NOMO-1 (cell line): ENCODE results near the gene VIT.
A peak's percentile ranks its signal among the peaks of the same experiment; 100 is the strongest.

Experiments
- DNase-seq, 2 experiments: peaks; one replicate each; lab custom pipeline; 2025; ENCODE audit not compliant: unreplicated experiment in 2 of 2; lab: John Stamatoyannopoulos, UW

The VIT gene

GRCh38 chr2:36750101-36750500, 53.6 kb downstream of the VIT start:
- no peak for DNase-seq

DNA sequence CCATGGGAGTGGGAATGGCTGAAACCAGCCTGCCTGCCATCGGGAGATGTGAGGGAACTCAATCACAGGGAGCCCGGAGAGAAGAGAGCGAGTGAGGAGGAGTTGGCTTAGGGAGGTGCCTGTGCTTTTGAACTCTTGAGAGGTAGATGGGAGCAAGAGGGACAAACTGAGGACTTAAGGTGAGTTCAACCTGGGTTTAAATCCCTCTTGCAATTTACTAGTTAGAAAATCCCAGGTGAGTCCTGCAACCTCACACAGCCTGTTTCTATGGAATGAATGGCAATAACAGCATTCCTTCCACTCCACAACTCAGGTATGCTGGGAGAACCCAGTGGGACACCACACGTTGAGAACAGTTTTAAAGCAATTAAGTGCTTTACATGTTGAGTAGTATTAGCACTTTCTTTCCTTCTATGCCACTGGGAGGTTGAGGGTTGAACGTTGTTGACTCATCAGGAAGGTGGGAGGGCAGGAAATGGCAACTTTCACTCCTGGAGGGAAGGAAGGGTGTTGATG, 57.3 kb downstream of the VIT start:
- no peak for DNase-seq

DNA sequence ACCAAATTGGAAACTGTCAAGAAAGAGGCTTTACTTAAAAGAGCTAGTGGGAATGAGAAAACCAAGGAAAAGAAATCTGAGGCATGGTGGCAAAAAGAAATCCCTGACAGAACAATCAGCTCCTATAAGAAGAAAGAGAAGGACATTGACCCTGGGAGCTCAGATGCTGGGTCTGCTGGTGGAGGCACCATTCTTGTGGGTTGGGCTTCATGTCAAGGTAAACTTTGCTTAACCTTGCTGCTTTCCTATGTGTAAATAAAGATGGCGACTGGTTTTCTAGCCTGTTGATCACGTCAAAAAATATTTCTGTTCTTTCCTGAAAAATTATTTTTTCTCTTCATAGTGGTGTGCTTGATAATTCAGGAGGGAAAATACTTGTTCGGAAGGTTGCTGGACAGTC, 58.1 kb downstream of the VIT start:
- DNase-seq = no peak

GRCh38 chr2:36756438-36756837, 59.9 kb downstream of the VIT start:
- no peak for DNase-seq

- peak in 1 of 2 experiments; percentile 2 for DNase-seq
Observed at GRCh38 chr2:36762764-36763490, 66.4 kb downstream of the VIT start.

DNA sequence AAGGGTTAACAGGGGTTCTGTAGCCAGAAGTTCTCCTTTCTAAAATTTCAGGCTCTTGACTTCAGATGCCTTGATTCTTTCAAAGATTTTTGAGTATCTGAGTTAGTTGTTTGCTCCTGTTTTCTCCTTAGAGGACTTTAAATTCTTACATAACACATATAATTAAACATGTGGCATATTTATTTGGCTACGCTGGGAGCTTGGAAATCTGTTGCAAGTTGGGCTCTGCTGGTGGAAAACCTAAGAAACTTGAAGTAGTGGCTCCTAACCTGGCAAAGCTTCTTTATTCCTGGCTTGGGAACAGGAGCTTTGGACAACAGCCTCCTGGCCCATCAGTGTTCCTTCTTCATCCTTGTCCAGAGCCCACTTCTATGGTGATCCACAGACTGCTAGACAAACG, 72.6 kb downstream of the VIT start:
- no peak for DNase-seq

DNA sequence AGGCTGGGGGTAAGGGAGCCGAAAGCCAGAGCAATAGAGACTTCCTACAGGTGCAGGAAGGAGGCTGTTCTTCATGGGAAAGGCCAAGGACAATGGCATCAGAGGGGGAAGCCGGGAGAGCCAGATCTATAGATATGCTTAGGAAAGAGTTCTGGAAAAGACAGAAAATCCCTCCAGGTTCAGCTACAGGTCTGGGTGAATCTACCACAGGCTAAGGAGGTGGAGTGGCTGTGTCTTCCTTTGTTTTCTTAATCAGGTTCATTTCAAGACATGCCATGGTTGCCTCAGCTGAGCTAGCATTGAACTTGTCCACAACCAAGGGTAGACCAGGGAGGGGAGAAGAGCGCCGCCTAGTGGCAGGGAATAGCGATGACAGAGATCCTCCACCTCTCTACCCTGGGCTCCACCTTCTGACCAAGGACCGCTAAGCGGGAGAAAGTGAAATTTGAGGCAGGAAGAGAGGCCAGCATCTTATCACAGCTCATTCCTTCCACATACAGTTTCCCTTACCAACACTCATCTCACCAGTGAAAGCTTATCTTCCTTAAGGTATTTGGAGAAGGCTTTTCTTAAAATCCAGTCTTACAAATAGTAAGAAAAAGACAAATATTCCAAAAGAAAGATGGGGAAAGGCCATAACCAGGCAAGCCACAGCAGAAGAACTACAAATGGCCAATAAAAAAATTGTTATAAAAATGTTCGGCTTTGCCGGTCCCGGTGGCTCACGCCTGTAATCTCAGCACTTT, 74.2 kb downstream of the VIT start:
- peak; percentile 30 to 52 for DNase-seq

DNA sequence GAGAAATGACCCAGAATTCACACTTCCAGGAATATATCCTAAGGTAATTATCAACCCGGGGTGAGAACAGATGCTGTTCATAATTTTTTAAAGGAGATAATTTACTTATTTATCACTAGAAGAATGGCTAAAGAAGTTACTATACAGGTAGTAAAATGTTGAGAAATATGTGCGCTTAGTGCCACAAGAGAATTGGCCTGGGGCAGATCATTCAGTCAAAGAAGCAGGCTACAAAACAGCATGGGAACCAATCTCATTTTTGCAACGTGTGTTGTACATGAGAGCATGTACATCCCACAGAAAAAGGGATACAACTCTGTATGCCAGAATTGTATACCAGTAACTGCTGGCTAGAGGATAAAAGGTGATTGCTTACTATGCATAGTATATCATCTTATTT, 75.2 kb downstream of the VIT start:
- DNase-seq = no peak

DNA sequence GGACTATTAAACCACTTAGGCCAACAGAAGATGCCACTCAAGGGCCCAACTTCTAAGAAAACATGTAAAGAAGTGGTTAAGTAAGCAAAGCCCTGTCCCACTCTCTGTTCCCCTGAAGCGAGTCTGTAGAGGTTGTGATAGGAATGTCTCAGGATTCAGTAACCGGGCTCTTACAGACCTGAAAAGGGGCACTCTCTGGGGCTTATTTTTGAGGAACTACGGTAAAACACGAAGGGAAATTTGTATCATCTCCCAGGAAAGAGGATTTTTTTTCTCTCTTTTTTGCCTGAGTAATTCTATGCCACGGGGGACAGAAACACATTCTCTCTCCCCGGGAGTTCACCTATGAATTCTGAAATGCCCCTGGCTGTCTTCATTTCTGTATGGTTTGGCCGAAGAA, 77.4 kb downstream of the VIT start:
- no peak for DNase-seq

DNA sequence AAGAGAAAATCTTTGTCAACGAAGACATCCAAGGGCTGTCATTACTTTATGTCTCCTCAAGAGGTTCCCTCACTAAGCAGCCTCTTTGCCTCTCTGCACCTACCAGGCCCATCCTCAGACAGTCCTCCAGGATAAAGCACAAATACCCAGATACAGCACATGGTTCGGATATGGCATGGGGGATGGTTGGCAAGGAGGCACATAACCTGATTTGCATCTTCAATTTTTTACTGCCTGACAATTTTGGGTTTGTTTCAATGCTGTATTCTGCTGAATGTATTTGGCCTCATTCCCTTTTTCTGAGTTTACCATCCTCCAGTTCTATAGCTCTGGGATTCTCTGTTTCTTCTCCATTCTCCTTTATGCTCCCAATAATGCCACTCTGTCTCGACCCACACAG, 78.8 kb downstream of the VIT start:
- DNase-seq = no peak

GRCh38 chr2:36775806-36776205, 79.3 kb downstream of the VIT start:
- DNase-seq = no peak

GRCh38 chr2:36777272-36777671, 80.8 kb downstream of the VIT start:
- no peak for DNase-seq

- DNase-seq = no peak
Observed at GRCh38 chr2:36777788-36778187, 81.3 kb downstream of the VIT start.

DNA sequence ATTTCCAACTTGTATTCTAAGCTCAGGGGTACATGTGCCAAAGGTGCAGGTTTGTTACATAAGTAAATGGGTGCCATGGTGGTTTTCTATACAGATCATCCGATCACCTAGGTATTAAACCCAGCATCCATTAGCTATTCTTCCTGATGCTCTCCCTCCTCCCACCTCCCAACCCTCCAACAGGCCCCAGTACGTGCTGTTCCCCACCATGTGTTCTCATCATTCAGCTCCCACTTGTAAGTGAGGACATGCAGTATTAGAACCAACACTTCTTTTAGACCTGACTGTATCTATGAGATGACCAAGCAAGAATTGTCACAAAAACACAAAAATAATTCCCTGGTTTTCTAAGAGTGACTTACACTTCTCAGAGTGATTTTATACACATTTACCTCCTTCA, 83.0 kb downstream of the VIT start:
- no peak for DNase-seq

GRCh38 chr2:36780231-36780839, 83.8 kb downstream of the VIT start:
- DNase-seq = peak; percentile 42 to 52

- peak in 1 of 2 experiments; percentile 19 for DNase-seq
Observed at GRCh38 chr2:36781907-36782720, 85.6 kb downstream of the VIT start.

DNA sequence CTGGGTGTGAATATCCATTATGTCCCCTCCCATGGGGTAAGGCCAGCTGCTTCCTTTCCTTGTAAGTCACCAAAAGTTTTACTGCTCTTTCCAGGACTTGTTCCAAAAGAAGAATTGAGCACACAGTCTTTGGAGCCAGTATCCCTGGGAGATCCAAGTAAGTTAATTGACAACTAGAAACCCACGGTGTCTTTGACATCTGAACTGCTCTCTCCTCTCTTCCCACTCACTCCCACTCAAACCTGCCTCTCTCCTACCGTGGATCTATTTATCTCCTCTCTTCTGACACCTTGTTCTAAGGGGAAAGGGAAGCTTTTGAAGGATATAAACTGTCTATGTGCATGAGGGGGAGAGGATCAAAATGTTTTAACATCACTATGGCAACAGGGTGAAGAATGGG, 86.7 kb downstream of the VIT start:
- DNase-seq = no peak

- peak; percentile 51 to 60 for DNase-seq
Observed at GRCh38 chr2:36785179-36785795, 88.8 kb downstream of the VIT start.

DNA sequence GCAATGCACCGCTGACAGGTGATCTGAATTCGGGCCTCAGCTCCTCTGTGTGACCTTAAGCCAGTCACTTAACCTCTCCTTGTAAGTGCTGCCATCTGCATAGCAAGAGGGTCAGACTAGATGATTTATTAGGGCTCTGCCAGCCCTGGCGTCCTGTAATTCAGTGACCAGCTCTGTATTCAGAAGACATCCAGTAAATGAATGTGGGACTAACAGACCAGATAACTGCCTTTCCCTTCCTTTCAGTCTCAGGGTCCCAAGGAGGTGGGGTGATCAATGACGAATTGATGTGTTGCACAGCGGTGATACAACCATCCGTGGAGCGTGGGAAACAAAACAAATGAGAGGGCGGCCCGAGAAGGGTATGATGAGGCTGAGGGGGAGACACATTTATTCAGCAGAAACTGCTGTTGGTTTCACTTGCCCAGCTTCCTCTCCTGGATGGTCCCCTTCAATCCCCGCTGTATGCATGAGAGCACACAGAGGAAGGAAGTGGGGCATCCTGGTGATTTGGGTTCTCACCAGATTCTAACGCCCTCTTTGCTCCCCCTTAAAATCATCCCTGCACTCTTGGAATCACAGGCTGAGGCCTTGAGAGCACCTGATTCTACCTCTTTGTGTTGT, 92.8 kb downstream of the VIT start:
- no peak for DNase-seq

DNA sequence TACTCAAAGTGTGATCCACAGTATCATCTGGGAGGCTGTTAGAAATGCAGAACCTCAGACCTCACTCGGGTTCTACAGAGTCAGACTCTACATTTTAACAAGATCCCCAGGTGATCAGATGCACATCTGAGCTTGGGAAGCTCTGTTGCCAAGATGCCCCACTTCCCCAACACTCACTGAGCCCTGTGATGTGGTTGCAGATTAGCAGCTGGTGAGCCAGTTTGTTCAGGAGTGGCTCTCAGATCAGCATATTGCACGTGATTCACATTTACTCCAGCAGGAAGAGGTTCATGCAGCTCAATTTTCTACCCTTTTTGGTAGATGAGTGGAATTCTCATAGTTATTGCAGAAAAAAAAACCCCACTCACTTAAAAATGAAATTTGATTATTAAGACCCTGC, 96.4 kb downstream of the VIT start:
- DNase-seq = no peak
